GM23248 (cell line): ENCODE results near the gene NOX1.
"Not testable (repeated sequence)": the region's sequence is repeated elsewhere in the genome, so short reads cannot be mapped to it uniquely, and the experiment has no call there.

Experiments
- EZH2 ChIP-seq: fragments of 200-600 bp; sonication (generic); IDR thresholded peaks from 2 replicates; pipeline ENCODE4 v1.6.1; 2018; ENCODE audit warnings: antibody characterized with exemption, mild to moderate bottlenecking; ENCODE audit not compliant: insufficient read depth, poor library complexity, severe bottlenecking
- EZH2phosphoT487 ChIP-seq: fragments of 200-600 bp; sonication (generic); IDR thresholded peaks from 2 replicates; pipeline ENCODE4 v1.6.1; 2018; ENCODE audit warnings: antibody characterized with exemption, moderate library complexity, mild to moderate bottlenecking, low read depth; ENCODE audit not compliant: insufficient read depth

DNA sequence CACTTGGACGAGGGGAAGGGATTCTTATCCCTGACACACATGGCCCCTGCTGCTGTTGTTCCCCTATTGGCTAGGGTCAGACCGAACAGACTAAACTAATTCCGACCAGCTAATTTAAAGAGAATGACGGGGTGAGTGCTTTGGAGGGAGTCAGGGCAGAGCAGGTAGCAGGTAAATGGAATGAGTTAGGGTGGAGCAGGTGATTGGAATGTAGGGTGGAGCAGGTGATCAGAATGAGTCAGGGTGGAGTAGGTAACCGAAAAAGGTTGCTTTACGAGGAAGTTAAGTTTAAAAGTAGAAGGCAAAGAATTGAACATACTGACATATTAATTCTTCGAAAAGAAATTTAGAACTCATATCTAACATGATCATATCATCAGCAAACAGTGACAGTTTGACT, 65.9 kb downstream of the NOX1 start:
- TF ChIP-seq EZH2, EZH2phosphoT487: not testable (repeated sequence)
